SU-DHL-6 (cell line): ENCODE results near the gene SCARB1.

Experiments used
- EZH2phosphoT487 ChIP-seq: fragments of 200-600 bp; sonication (generic), shearing (Covaris generic); conservative IDR thresholded peaks from 2 replicates; pipeline ENCODE4 v1.6.1; 2018; ENCODE audit warnings: mild to moderate bottlenecking, antibody characterized with exemption, low read length, moderate library complexity, mixed read lengths
- TF ChIP-seq, protein P1 (sequence below): fragments of 200-600 bp; sonication (generic); IDR thresholded peaks from one replicate; pipeline ENCODE4 v1.5.1; 2017; ENCODE audit warnings: antibody characterized with exemption, mild to moderate bottlenecking, low read length, moderate library complexity; ENCODE audit not compliant: insufficient read depth, poor library complexity, severe bottlenecking

DNA sequence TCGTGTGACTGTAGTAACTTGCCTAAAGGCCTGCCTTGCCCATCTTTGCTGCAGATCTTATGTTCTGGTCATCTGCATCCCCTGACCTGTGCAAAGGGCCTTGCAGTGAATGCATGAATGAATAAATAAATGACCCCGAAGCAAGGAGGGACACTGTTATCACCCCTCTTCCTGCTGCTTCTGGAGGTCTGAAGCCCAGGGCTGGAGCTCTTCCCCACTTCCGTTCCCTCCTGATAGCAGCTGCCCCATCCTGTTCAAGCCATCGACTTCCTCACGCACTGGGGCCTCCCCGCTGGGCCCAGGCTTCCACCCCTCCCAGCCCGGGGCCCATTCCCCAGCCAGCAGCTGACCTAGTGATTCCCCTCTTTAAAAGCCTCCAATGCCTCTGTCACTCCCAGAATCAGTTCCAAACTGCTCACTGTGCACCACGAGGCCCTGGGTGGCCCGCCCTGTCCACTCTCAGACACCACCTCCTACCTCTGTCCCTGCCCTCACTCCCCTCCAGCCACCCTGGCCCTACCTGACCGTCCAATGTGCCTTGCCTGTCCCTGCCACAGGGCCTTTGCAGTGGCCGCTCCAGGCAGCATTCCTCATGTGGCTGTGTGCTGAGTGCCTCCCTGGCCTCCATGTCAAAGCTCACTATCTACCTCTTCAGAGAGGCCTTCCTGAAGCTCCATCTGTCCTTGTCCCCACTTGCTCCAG, 78.6 kb downstream of the SCARB1 start:
- TF ChIP-seq, protein P1, sequence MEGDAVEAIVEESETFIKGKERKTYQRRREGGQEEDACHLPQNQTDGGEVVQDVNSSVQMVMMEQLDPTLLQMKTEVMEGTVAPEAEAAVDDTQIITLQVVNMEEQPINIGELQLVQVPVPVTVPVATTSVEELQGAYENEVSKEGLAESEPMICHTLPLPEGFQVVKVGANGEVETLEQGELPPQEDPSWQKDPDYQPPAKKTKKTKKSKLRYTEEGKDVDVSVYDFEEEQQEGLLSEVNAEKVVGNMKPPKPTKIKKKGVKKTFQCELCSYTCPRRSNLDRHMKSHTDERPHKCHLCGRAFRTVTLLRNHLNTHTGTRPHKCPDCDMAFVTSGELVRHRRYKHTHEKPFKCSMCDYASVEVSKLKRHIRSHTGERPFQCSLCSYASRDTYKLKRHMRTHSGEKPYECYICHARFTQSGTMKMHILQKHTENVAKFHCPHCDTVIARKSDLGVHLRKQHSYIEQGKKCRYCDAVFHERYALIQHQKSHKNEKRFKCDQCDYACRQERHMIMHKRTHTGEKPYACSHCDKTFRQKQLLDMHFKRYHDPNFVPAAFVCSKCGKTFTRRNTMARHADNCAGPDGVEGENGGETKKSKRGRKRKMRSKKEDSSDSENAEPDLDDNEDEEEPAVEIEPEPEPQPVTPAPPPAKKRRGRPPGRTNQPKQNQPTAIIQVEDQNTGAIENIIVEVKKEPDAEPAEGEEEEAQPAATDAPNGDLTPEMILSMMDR: no peak
- TF ChIP-seq EZH2phosphoT487: no peak
